ENCODE results near the gene LYSMD1. TPM values are rescaled to one million over a fixed set of nuclear protein-coding genes. Genes with fewer than 3 reads are reported as not detected.

The LYSMD1 gene
- total RNA-seq, 1 experiment from 2014 or later = 6.3 TPM

DNA sequence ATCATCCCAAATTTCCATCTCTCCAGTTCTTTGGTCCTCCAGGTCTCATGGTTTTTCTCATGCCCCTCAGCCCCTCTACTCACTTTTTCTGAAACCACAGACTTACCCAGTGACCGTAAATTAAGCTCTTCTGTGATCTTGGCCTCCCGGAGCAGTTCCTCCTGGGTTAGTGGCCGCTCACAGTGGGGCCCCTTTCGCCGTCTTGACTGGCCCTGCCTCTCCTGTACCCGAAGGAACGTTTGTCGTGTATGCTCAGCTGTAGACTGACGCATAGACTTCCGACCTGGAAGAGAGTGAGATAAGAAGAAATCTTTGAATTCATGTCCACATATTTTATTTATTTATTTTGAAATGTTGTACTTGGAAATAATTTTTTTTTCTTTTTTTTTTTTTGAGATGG lies 18.5 kb upstream of the LYSMD1 start:
- Histone ChIP-seq H3K27me3 (ENCODE audit: low read length) (no peaks in the 10 kb centered on the region), H3K27ac (ENCODE audit: low read length) (no peak overlapping the region), H2AFZ (ENCODE audit: low read length) (no peak overlapping the region), H4K20me1 (ENCODE audit: low read length) (no peaks in the 10 kb centered on the region), H3K9ac (ENCODE audit: low read length) (no peak overlapping the region), H3K9me2 (replicated peaks; ENCODE audit: low read length) (no peaks in the 10 kb centered on the region), H3K4me2 (ENCODE audit: low read length) (no peak overlapping the region), H3K9me3 (ENCODE audit: low read length) (no peaks in the 10 kb centered on the region), H3K36me3 (ENCODE audit: low read depth, low read length) (peaks cover 34% of the 10 kb centered on the region), H3K79me2 (ENCODE audit: low read length) (peaks cover 29% of the 10 kb centered on the region), H3F3A (ENCODE audit: low read length, unreplicated experiment) (no peaks in the 10 kb centered on the region), H3K4me1 (ENCODE audit: insufficient read depth, low read length) (peaks cover 11% of the 10 kb centered on the region), H3K4me3 (ENCODE audit: low read length) (no peak overlapping the region)
- ATAC-seq = no peak
- BruUV-seq (replicated peaks) = no TSS peak
- no peak for DNase-seq
- CTCF ChIA-PET = no interaction called here
- intact Hi-C loops (cut with micrococcal nuclease) = no loop called here
- no peak for TF ChIP-seq EZH2 (IDR thresholded peaks at IDR 0.05; ENCODE audit: low read length, unreplicated experiment)
- POLR2A ChIA-PET (ENCODE audit: unreplicated experiment) = no interaction called here

DNA sequence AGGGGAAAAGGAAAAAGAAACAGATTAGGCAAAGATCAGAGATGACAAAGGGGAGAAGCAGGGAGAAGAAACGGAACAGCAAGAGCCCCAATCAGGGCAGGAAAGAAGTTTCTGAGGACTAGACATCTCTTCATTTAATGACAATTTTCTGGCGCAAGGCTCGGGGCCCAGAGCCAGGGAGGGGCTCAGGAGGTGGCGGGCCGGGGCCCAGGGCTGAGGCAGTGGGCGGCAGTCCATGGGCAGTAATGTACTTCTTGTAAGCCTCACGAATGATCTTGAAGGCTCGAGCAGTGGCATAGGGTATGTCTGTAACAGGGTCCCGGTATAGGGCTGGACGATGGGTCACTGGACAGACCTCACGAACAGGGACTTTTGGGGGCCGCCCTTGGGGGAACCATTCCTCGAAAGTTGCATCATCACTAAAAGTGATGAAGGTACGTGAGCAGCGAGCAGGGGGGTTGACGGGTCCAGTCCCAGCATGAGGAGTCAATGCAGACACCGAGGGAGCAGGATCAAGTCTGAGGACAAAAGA lies 10.9 kb upstream of the LYSMD1 start:
- H3K4me2 ChIP-seq (ENCODE audit: low read length) = no peak overlapping the region
- H4K20me1 ChIP-seq (ENCODE audit: low read length) = no peaks in the 10 kb centered on the region
- H3K9ac ChIP-seq (ENCODE audit: low read length) = no peak overlapping the region
- CTCF ChIA-PET = interaction anchor here (1.3 kb wide), 1 partner anchor 77 kb away, joined by 4 read pairs; no protein-coding TSS in a partner anchor
- no peak overlapping the region for H2AFZ ChIP-seq (ENCODE audit: low read length)
- ATAC-seq (no peak), DNase-seq (no peak)
- TF ChIP-seq EZH2 (IDR thresholded peaks at IDR 0.05; ENCODE audit: low read length, unreplicated experiment) = no peak
- TF ChIP-seq EZH2phosphoT487 (IDR thresholded peaks at IDR 0.05; ENCODE audit: borderline replicate concordance, low read length) = no peak
- TF ChIP-seq, protein P1, sequence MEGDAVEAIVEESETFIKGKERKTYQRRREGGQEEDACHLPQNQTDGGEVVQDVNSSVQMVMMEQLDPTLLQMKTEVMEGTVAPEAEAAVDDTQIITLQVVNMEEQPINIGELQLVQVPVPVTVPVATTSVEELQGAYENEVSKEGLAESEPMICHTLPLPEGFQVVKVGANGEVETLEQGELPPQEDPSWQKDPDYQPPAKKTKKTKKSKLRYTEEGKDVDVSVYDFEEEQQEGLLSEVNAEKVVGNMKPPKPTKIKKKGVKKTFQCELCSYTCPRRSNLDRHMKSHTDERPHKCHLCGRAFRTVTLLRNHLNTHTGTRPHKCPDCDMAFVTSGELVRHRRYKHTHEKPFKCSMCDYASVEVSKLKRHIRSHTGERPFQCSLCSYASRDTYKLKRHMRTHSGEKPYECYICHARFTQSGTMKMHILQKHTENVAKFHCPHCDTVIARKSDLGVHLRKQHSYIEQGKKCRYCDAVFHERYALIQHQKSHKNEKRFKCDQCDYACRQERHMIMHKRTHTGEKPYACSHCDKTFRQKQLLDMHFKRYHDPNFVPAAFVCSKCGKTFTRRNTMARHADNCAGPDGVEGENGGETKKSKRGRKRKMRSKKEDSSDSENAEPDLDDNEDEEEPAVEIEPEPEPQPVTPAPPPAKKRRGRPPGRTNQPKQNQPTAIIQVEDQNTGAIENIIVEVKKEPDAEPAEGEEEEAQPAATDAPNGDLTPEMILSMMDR (conservative IDR thresholded peaks at IDR 0.05; ENCODE audit: low read depth, low read length) = no peak
- no peaks in the 10 kb centered on the region for H3K79me2 ChIP-seq (ENCODE audit: low read length)
- POLR2A ChIA-PET (ENCODE audit: unreplicated experiment) = no interaction called here
- H3K9me3 ChIP-seq (ENCODE audit: low read length) = no peaks in the 10 kb centered on the region
- TSS peak; percentile 17 for BruUV-seq (replicated peaks)
- no peaks in the 10 kb centered on the region for H3K4me1 ChIP-seq (ENCODE audit: insufficient read depth, low read length)
- peaks cover 31% of the 10 kb centered on the region for H3K36me3 ChIP-seq (ENCODE audit: low read depth, low read length)
- no peak overlapping the region for H3K27ac ChIP-seq (ENCODE audit: low read length)
- H3K4me3 ChIP-seq (ENCODE audit: low read length) = no peak overlapping the region
- no peaks in the 10 kb centered on the region for H3K27me3 ChIP-seq (ENCODE audit: low read length)
- H3K9me2 ChIP-seq (replicated peaks; ENCODE audit: low read length) = no peaks in the 10 kb centered on the region
- intact Hi-C loops (cut with micrococcal nuclease) = no loop called here
- no peaks in the 10 kb centered on the region for H3F3A ChIP-seq (ENCODE audit: low read length, unreplicated experiment)

DNA sequence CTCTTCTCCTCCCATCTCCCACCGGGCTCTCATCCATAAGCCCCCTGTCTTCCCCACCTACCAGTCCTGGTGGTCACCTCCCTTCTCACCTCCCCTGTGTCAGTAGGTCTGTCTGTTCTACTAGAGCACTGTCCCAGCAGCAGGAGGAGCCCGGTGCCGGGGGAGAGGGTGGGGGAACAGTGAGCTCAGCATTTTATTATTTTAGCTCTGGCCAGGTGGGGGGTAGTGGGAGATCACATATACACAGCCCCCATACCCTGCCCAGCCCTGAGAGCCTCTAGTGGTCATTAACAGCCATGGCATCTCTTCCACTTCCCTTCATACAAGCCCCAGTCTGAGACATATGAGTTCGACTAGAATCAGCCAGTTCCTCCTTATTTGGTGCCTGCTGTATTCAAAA lies 10.2 kb upstream of the LYSMD1 start, which contains the start of gene TMOD4:
TSS of gene TMOD4 (minus strand) at position 119 of the 400 bp plus-strand sequence. CDS start 1,106 bp downstream, outside the sequence.
- DNase-seq = no peak
- no TSS peak for BruUV-seq (replicated peaks)
- H3K4me1 ChIP-seq (ENCODE audit: insufficient read depth, low read length) = no peaks in the 10 kb centered on the region
- no peaks in the 10 kb centered on the region for H3F3A ChIP-seq (ENCODE audit: low read length, unreplicated experiment)
- ChIA-PET CTCF (interaction anchor here (1.3 kb wide), 1 partner anchor 76 kb away, joined by 4 read pairs; no protein-coding TSS in a partner anchor), POLR2A (ENCODE audit: unreplicated experiment) (no interaction called here)
- intact Hi-C loops (cut with micrococcal nuclease) = no loop called here
- H3K27ac ChIP-seq (ENCODE audit: low read length) = no peak within 1 kb of the TSS
- no peaks in the 10 kb centered on the region for H3K79me2 ChIP-seq (ENCODE audit: low read length)
- no peaks in the 10 kb centered on the region for H3K9me2 ChIP-seq (replicated peaks; ENCODE audit: low read length)
- peaks cover 28% of the 10 kb centered on the region for H3K36me3 ChIP-seq (ENCODE audit: low read depth, low read length)
- no peak within 1 kb of the TSS for H3K4me3 ChIP-seq (ENCODE audit: low read length)
- no peaks in the 10 kb centered on the region for H3K9me3 ChIP-seq (ENCODE audit: low read length)
- H3K9ac ChIP-seq (ENCODE audit: low read length) = no peak within 1 kb of the TSS
- TF ChIP-seq, protein P1 (conservative IDR thresholded peaks at IDR 0.05; ENCODE audit: low read depth, low read length) = peak; percentile 70
- TF ChIP-seq EZH2 (IDR thresholded peaks at IDR 0.05; ENCODE audit: low read length, unreplicated experiment) (no peak), EZH2phosphoT487 (IDR thresholded peaks at IDR 0.05; ENCODE audit: borderline replicate concordance, low read length) (no peak)
- ATAC-seq = peak; percentile 63
- no peaks in the 10 kb centered on the region for H3K27me3 ChIP-seq (ENCODE audit: low read length)
- no peak within 1 kb of the TSS for H2AFZ ChIP-seq (ENCODE audit: low read length)
- H4K20me1 ChIP-seq (ENCODE audit: low read length) = no peaks in the 10 kb centered on the region
- H3K4me2 ChIP-seq (ENCODE audit: low read length) = no peak within 1 kb of the TSS
